Cardiac muscle cell (in vitro differentiated cells and primary cell): Measurements from ENCODE around the gene ATP5F1D. TPM values are rescaled to one million over a fixed set of nuclear protein-coding genes. Genes with fewer than 3 reads are reported as not detected.

ENCODE experiments used
- DNase-seq, 2 donors: peaks; one replicate each; pipeline versions ENCODE4 v3.0.0 to v3.0.0-alpha.2; 2010 to 2017; ENCODE audit warnings: low read depth in 1 of 2, low spot score in 1 of 2
- H3K27ac ChIP-seq: fragments of 200-600 bp; sonication (generic); 2 replicates; pipeline ENCODE4 v1.5.1; 2016
- H3K27me3 ChIP-seq: fragments of 200-600 bp; sonication (generic); 2 replicates; pipeline ENCODE4 v1.6.0; 2016; ENCODE audit warnings: control low read depth
- H3K36me3 ChIP-seq: fragments of 200-600 bp; sonication (generic); 2 replicates; pipeline ENCODE4 v1.5.1; 2016; ENCODE audit warnings: control low read depth
- H3K4me1 ChIP-seq: fragments of 200-600 bp; sonication (generic); 2 replicates; pipeline ENCODE4 v1.8.1; 2017; ENCODE audit warnings: low read depth, mild to moderate bottlenecking, mixed run types
- H3K4me3 ChIP-seq: fragments of 200-600 bp; sonication (generic); 2 replicates; pipeline ENCODE4 v1.5.1; 2016; ENCODE audit warnings: mild to moderate bottlenecking
- H3K9me3 ChIP-seq: fragments of 200-600 bp; sonication (generic); 2 replicates; pipeline ENCODE4 v1.5.1; 2017; ENCODE audit warnings: low read depth, mild to moderate bottlenecking, control low read depth
- CTCF ChIP-seq: IDR thresholded peaks from 2 replicates; pipeline ENCODE4 v1.5.1; 2012; ENCODE audit warnings: low read depth, mild to moderate bottlenecking, low read length
- polyA plus RNA-seq: library from polyadenylated mRNA; unstranded; fragments of >200 nt; fragmentation: Nextera tagmentation; extraction: Ambion mirVana; gene quantifications from 2 replicates; pipeline ENCODE4 v1.2.1, GENCODE V29; 2016
- total RNA-seq: library from RNA; depleted of rRNA; stranded (reverse); fragments of >200 nt; gene quantifications from 2 replicates; pipeline ENCODE4 v1.2.3, GENCODE V29; 2016

The ATP5F1D gene
- total and polyA plus RNA-seq, 2 experiments from 2014 or later = 188 to 638 TPM

- peaks cover 11% of the 10 kb centered on the region for H3K4me1 ChIP-seq
- H3K4me3 ChIP-seq = no peak overlapping the region
- H3K27me3 ChIP-seq = no peaks in the 10 kb centered on the region
- peaks cover 44% of the 10 kb centered on the region for H3K36me3 ChIP-seq
- DNase-seq = no peak
- H3K9me3 ChIP-seq = no peaks in the 10 kb centered on the region
- peak overlapping the region; percentile 91 for H3K27ac ChIP-seq
- TF ChIP-seq CTCF = no peak
Measured at GRCh38 chr19:1253514-1254080, 12.0 kb downstream of the ATP5F1D start.

- peak overlapping the region; percentile 91 for H3K27ac ChIP-seq
- DNase-seq = no peak
- H3K27me3 ChIP-seq = no peaks in the 10 kb centered on the region
- no peak overlapping the region for H3K4me3 ChIP-seq
- peaks cover 11% of the 10 kb centered on the region for H3K4me1 ChIP-seq
- TF ChIP-seq CTCF = no peak
- H3K36me3 ChIP-seq = peaks cover 44% of the 10 kb centered on the region
- H3K9me3 ChIP-seq = no peaks in the 10 kb centered on the region
Measured at GRCh38 chr19:1254081-1254527, 12.6 kb downstream of the ATP5F1D start.

GRCh38 chr19:1254530-1255185 is 13.1 kb downstream of the ATP5F1D start:
- Histone ChIP-seq H3K9me3 (no peaks in the 10 kb centered on the region), H3K36me3 (peaks cover 44% of the 10 kb centered on the region), H3K4me3 (no peak overlapping the region), H3K27me3 (no peaks in the 10 kb centered on the region), H3K4me1 (peaks cover 11% of the 10 kb centered on the region), H3K27ac (peak overlapping the region; percentile 28)
- no peak for TF ChIP-seq CTCF
- no peak for DNase-seq

- no peak for DNase-seq
- H3K36me3 ChIP-seq = peaks cover 44% of the 10 kb centered on the region
- TF ChIP-seq CTCF = no peak
- no peaks in the 10 kb centered on the region for H3K27me3 ChIP-seq
- H3K4me3 ChIP-seq = no peak overlapping the region
- H3K27ac ChIP-seq = peak overlapping the region; percentile 31
- peaks cover 14% of the 10 kb centered on the region for H3K4me1 ChIP-seq
- no peaks in the 10 kb centered on the region for H3K9me3 ChIP-seq
Measured at GRCh38 chr19:1255186-1256161, 13.9 kb downstream of the ATP5F1D start.

- TF ChIP-seq CTCF = no peak
- peak overlapping the region; percentile 64 for H3K27ac ChIP-seq
- H3K4me1 ChIP-seq = peaks cover 21% of the 10 kb centered on the region
- peaks cover 44% of the 10 kb centered on the region for H3K36me3 ChIP-seq
- no peaks in the 10 kb centered on the region for H3K9me3 ChIP-seq
- no peak for DNase-seq
- H3K27me3 ChIP-seq = no peaks in the 10 kb centered on the region
- no peak overlapping the region for H3K4me3 ChIP-seq
Measured at GRCh38 chr19:1256646-1257474, 15.3 kb downstream of the ATP5F1D start.
